Spinal cord (tissue), 10 donors: ENCODE data around the gene TSBP1. TPM values are rescaled to one million over a fixed set of nuclear protein-coding genes. Genes with fewer than 3 reads are reported as not detected.
"Not testable (repeated sequence)": the region's sequence is repeated elsewhere in the genome, so short reads cannot be mapped to it uniquely, and the experiment has no call there.

Experiments
- DNase-seq, 6 donors: peaks; one replicate each; pipeline versions ENCODE4 v3.0.0 to v3.0.0-alpha.2; 2013 to 2015; ENCODE audit warnings: low spot score in 6 of 6, low read depth in 4 of 6
- H3K27ac ChIP-seq: one replicate; pipeline ENCODE4 v1.5.1; 2013; ENCODE audit warnings: low read depth, low read length, control low read depth
- H3K27me3 ChIP-seq: one replicate; pipeline ENCODE4 v1.6.1; 2013; ENCODE audit warnings: low read length; ENCODE audit not compliant: control insufficient read depth, insufficient read depth
- H3K36me3 ChIP-seq: one replicate; pipeline ENCODE4 v1.6.1; 2013; ENCODE audit warnings: low read length; ENCODE audit not compliant: control insufficient read depth, insufficient read depth
- H3K4me1 ChIP-seq: one replicate; pipeline ENCODE4 v1.6.1; 2013; ENCODE audit warnings: low read length; ENCODE audit not compliant: control insufficient read depth, insufficient read depth
- H3K4me3 ChIP-seq: one replicate; pipeline ENCODE4 v1.5.1; 2013; ENCODE audit warnings: low read depth, low read length, control low read depth
- H3K9me3 ChIP-seq: one replicate; pipeline ENCODE4 v1.6.1; 2013; ENCODE audit warnings: low read length; ENCODE audit not compliant: control insufficient read depth, insufficient read depth
- WGBS: methylation state at CpG from one replicate; pipeline ENCODE4 v1.1.5; 2013; ENCODE audit warnings: missing lambda C conversion rate; ENCODE audit not compliant: insufficient coverage; 5-methylcytosine and 5-hydroxymethylcytosine counted together
- polyA plus RNA-seq, 2 donors: library from polyadenylated mRNA; unstranded; fragments of 120-200 nt; gene quantifications; one replicate each; pipeline ENCODE4 v1.2.1, GENCODE V29; 2013; ENCODE audit not compliant: insufficient read length in 2 of 2
- total RNA-seq, 2 donors: library from RNA; depleted of rRNA in 1 of 2; stranded (reverse); fragments of 120-200 nt in 1 of 2; fragments of >200 nt in 1 of 2; gene quantifications; one replicate each; pipeline versions ENCODE4 v1.2.3 to v1.2.4, GENCODE V29; 2013 to 2014
- donor health status: healthy.

TSBP1 gene
- total and polyA plus RNA-seq, 4 donors, result 0.27 TPM; not detected in 3

- Histone ChIP-seq H3K9me3 (no peaks in the 10 kb centered on the region), H3K4me3 (no peak overlapping the region), H3K27ac (no peak overlapping the region), H3K27me3 (no peaks in the 10 kb centered on the region), H3K4me1 (no peaks in the 10 kb centered on the region), H3K36me3 (no peaks in the 10 kb centered on the region)
- no CpG with 5 or more reads among the region's 2 CpGs for WGBS
- no peak for DNase-seq
These were observed 77.1 kb downstream of the TSBP1 start for GRCh38 chr6:32294566-32294965.

- no CpG with 5 or more reads among the region's 4 CpGs for WGBS
- Histone ChIP-seq H3K27ac (no peak overlapping the region), H3K27me3 (no peaks in the 10 kb centered on the region), H3K9me3 (no peaks in the 10 kb centered on the region), H3K4me3 (no peak overlapping the region), H3K36me3 (no peaks in the 10 kb centered on the region), H3K4me1 (no peaks in the 10 kb centered on the region)
- no peak for DNase-seq
These were observed 78.0 kb downstream of the TSBP1 start for GRCh38 chr6:32293695-32294094.

- no peak for DNase-seq
- Histone ChIP-seq H3K27ac (no peak overlapping the region), H3K9me3 (no peaks in the 10 kb centered on the region), H3K4me1 (no peaks in the 10 kb centered on the region), H3K4me3 (no peak overlapping the region), H3K27me3 (no peaks in the 10 kb centered on the region), H3K36me3 (no peaks in the 10 kb centered on the region)
- WGBS, result 83% methylated on average over 1 of the region's 1 CpG
These were observed 80.2 kb downstream of the TSBP1 start for GRCh38 chr6:32291543-32291942.

- no peak for DNase-seq
- no peaks in the 10 kb centered on the region for H3K9me3 ChIP-seq
- no peaks in the 10 kb centered on the region for H3K36me3 ChIP-seq
- no peak overlapping the region for H3K27ac ChIP-seq
- no peak overlapping the region for H3K4me3 ChIP-seq
- H3K4me1 ChIP-seq, result no peaks in the 10 kb centered on the region
- H3K27me3 ChIP-seq, result no peaks in the 10 kb centered on the region
These were observed 80.7 kb downstream of the TSBP1 start for GRCh38 chr6:32290886-32291450.

GRCh38 chr6:32288426-32288825 lies 83.3 kb downstream of the TSBP1 start:
- H3K27me3 ChIP-seq, result no peaks in the 10 kb centered on the region
- no peak for DNase-seq
- H3K4me3 ChIP-seq, result no peak overlapping the region
- H3K4me1 ChIP-seq, result no peaks in the 10 kb centered on the region
- no peak overlapping the region for H3K27ac ChIP-seq
- no CpG with 5 or more reads among the region's 2 CpGs for WGBS
- H3K9me3 ChIP-seq, result no peaks in the 10 kb centered on the region
- no peaks in the 10 kb centered on the region for H3K36me3 ChIP-seq

GRCh38 chr6:32273801-32274577 lies 97.7 kb downstream of the TSBP1 start:
- H3K9me3 ChIP-seq, H3K27ac ChIP-seq: not testable (repeated sequence)
- WGBS, result no CpG with 5 or more reads among the region's 2 CpGs

GRCh38 chr6:32271429-32271828 lies 100.3 kb downstream of the TSBP1 start:
- no peaks in the 10 kb centered on the region for H3K27me3 ChIP-seq
- no CpG with 5 or more reads among the region's 1 CpG for WGBS

More at GRCh38 chr6:32273801-32274577, 97.7 kb downstream of the TSBP1 start:
- not testable (repeated sequence) for H3K27me3 ChIP-seq, H3K4me3 ChIP-seq, H3K36me3 ChIP-seq, DNase-seq, H3K4me1 ChIP-seq

GRCh38 chr6:32268459-32268858 lies 103.2 kb downstream of the TSBP1 start:
- H3K27ac ChIP-seq, H3K27me3 ChIP-seq, DNase-seq, H3K4me3 ChIP-seq, H3K4me1 ChIP-seq, H3K9me3 ChIP-seq, H3K36me3 ChIP-seq: not testable (repeated sequence)
- WGBS, result no CpG with 5 or more reads among the region's 3 CpGs

More at GRCh38 chr6:32271429-32271828, 100.3 kb downstream of the TSBP1 start:
- DNase-seq, result no peak
- Histone ChIP-seq H3K4me1 (no peaks in the 10 kb centered on the region), H3K4me3 (no peak overlapping the region), H3K9me3 (peaks cover 2% of the 10 kb centered on the region), H3K27ac (no peak overlapping the region), H3K36me3 (peaks cover 3% of the 10 kb centered on the region)

- DNase-seq, result no peak
- Histone ChIP-seq H3K4me1 (no peaks in the 10 kb centered on the region), H3K9me3 (no peaks in the 10 kb centered on the region), H3K4me3 (no peak overlapping the region), H3K27me3 (no peaks in the 10 kb centered on the region), H3K36me3 (peaks cover 9% of the 10 kb centered on the region), H3K27ac (no peak overlapping the region)
These were observed 104.7 kb downstream of the TSBP1 start for GRCh38 chr6:32267035-32267434.

- no CpG with 5 or more reads among the region's 4 CpGs for WGBS
- H3K9me3 ChIP-seq, H3K27me3 ChIP-seq, DNase-seq, H3K27ac ChIP-seq, H3K4me3 ChIP-seq, H3K36me3 ChIP-seq: not testable (repeated sequence)
- H3K4me1 ChIP-seq, result peaks cover 12% of the 10 kb centered on the region
These were observed 114.4 kb downstream of the TSBP1 start for GRCh38 chr6:32257262-32257661.
